ENCODE results near the gene WWC1. TPM values are rescaled to one million over a fixed set of nuclear protein-coding genes. Genes with fewer than 3 reads are reported as not detected.
"Not testable (repeated sequence)": the region's sequence is repeated elsewhere in the genome, so short reads cannot be mapped to it uniquely, and the experiment has no call there.

The WWC1 gene
- total RNA-seq, 1 donor from 2014 or later = 0.33 TPM

DNA sequence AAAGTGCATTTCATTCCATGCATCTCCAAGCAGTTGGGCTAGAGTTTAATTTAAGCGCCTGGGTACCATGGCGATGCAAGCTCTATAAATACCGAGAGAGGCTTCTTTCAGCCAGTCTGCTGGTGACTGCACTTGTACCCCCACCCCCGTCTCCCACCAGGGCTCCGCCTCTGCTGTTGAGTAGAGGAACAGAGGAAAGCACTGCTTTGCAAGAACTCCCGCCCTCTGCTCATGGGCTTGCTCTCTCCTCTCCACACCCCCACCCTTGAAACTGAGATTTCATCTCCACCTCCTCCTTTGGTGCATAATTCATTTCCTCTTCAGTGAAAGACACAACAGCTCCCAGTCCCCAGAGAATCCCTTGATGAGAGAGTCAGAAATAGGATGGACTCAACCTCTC is 5.1 kb upstream of the WWC1 start:
- DNase-seq (ENCODE audit: low read depth, low spot score) = no peak

DNA sequence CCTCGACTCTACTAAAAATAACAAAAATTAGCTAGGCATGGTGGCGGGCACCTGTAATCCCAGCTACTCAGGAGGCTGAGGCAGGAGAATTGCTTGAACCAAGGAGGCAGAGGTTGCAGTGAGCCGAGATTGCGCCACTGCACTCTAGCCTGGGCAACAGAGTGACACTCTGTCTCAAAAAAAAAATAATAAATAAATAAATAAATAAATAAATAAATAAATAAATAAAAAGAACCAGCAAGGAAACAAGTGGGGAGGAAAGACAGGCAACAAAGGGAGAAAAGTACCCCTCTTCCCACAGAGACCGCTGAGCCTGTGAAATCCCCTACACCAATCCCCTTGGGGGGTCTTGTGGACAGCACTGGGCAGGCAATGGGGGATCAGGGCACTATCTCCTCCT is 4.6 kb upstream of the WWC1 start:
- DNase-seq (ENCODE audit: low read depth, low spot score) = not testable (repeated sequence)

DNA sequence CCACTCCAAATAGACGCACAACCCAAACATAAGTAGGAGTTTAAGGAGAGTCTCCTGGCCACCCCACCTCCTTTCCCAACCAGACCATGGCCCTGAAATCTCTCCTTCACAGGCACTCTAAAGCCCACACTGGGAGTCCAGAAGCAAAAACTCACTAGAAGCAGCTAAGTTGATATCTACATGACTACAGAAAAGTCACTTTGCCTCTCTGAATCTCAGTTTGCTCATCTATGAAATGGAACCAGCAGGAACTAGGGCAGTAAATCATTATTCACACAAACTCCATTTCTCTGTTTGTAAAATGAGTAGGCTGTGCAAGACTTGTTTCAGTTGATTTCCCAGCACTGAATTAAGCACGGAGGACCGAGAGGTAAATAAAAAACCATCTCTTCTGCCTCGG is 4.1 kb upstream of the WWC1 start:
- no peak for DNase-seq (ENCODE audit: low read depth, low spot score)

DNA sequence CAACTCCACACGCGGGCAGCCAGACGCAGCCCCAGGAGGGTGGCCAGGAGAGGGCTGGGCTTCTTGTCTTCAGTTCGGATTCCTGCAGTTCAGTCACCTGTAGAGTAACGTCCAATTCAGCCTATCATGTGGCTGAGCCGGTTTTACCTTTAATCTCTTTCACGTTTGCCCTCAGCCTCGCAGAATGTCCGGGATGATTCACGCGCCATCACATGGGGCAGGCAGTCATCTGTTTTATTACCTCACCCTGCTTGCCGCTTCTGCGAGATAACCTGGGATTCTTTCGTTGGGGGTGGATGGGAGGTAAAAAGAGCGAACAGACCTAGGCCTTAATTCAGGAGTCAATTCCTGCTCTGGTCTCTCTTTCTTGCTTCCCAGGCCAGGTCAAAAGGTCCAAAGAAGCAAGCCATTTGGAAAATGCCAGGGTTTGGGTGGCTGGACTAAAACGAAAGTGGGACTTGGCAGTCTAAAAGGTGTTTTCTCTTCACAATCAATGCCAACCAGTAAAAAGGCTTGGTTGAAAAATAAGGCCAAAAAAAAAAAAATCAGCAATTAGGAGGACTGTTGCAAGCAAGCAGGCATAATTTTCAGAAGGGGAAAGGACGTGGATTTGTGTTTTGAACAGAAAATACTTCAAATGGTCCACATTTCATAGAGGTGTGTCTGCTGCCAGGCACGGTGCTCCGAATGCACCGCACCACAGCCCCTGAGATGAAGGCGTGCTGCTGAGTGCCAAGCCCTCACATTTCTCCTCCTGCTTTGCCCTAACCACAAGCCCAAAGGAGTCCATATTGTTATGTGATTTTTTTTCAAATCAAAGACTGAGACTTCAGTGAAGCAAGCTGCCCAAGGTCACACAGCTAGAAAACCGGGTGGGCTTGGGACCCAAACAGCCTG is 2.8 kb upstream of the WWC1 start:
- DNase-seq (ENCODE audit: low read depth, low spot score) = no peak

DNA sequence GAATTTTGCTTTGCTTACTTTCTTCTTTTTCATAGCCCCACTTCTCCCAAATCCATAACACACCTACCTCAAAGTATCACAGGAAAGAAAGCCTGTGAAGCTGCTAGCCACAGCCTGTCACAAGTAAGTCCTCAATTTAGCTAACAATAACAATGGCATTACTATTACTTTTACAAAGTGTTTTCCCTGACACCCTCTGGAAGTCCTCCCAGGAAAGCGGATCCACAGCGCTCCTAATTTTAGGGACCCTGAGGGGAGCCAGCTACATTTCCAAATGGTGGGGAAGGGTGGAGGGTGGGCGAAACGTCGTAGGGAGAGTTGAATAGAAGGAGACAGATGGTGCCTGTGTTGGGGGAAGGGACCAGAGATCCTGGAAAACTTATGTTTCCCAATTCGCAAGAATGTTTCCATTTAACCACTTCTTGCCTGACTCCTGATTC is 523 bp upstream of the WWC1 start:
- DNase-seq (ENCODE audit: low read depth, low spot score) = no peak

DNA sequence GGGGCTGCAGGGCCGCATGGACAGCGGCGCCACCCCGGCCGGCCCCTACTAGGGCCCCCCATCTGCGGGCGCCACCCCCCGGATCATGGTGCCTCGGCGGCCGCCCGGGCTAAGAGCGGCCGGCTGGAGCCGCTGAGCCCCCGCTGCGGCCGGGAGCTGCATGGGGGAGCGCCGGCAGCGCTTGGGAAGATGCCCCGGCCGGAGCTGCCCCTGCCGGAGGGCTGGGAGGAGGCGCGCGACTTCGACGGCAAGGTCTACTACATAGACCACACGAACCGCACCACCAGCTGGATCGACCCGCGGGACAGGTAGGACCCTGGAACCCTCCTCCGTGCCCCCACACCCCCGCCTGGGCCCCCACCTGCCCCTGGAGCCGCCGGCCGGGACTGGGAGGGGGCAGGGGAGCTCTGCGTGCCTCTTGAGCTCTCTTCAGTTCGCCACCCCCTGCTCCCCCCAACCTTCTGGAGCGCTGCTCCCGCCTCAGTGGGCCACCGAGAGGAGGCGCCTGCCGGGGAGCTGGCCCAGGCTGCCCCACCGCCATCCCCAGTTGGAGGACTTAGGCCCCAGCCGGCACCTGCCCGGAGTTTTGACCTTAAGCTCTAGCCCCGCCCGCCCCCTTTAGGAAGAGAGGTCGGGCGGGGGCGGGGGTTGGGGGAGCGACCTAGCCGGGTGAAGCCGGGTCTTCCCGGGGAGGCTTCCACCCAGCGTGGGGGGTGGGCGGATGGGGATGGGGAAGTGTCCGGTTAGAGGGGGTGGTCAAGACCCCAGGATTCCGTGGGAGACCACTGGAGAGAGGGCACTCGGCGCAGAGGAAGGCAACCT is 730 bp downstream of the WWC1 start:
- no peak for DNase-seq (ENCODE audit: low read depth, low spot score)

DNA sequence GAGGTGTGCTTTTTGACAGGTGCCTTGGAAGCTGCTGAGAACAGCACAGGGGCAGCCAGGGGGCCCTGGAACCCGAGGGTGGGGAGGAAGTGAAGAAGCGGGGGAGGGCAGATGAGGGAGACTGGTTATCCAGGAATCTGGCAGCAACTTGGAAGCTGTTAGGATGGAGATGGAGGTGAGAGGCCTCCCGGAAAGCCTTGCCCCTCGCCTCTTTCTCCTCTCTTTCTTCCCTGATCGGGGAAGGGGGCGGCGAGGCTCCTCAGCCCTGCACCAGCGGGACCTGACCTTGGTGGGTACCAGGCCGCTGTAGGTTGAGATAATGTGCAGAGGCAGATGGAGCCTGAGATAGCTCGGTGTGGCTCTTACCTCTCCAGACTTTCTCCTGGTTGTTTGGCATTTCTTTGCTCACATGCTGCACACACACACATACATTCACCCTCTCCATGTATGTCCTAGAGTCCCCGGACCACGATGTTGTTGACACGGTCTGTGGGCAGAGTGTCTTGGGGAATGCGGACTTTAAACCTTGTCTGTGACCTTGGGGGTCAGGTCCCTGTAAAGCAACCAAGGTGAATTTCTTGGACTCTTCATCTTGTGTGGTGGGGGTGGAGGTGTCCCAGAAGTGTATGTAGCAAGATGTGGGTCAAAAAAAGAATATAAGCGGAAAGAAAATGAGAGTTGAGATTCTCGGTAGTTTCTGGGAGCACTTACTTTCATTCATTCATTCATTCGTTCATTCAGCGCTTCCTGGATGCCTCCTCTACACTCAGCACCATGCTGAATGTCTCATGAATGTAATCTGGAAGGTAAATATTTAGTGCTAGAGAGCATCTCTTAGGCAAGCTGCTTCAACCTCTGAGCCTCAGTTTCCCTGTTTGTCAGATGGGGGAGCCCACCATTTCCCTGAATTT is 1.6 kb downstream of the WWC1 start:
- no peak for DNase-seq (ENCODE audit: low read depth, low spot score)

DNA sequence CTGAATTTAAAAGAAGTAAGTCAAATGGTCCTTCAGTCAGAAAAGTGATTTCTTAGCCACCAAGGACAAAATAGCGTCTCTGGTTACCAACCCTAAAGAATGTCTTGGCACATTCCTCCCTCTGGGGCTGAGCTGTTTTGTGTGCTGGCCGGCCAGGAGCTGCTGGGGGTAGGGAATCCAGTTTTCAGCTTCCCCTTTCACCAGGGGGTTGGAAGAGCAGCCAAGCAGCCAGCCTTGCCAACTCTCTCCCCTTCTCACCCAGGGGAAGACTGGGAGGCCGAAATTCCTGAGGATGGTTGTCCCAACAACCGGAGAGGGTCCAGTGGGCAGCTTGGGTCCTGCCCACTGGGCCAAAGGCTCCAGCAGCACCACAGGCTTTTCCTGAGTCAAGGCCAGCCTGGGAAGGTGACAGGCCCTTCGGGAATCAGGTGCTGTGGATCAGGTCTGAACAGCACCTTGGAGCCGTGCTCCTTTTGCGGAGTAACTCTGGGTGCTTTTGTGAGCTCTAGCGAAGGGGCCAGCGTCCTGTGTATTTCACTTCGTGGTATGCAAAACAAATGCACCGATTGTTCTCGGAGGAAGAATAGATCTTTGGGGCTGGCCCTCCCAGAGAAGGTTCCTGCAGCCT is 4.2 kb downstream of the WWC1 start:
- DNase-seq (ENCODE audit: low read depth, low spot score) = no peak

DNA sequence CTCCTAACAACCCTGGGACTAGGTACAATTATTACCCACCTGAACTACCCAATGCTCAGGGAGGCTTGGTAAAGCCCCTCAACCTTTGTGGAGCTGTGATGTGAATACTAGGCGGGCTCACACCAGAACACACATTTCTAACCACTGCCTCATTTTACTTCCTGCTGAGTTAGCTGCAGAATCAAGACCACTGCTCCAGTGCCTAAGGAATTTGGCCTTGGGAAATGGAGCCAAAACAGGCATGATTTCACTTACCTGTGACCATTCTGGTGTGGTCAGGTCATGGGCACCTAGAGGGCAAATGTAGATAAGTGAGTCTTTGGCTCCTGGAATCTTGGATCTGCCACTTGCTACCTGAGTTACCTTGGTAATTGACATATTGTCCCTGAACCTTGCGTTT is 5.2 kb downstream of the WWC1 start:
- no peak for DNase-seq (ENCODE audit: low read depth, low spot score)

DNA sequence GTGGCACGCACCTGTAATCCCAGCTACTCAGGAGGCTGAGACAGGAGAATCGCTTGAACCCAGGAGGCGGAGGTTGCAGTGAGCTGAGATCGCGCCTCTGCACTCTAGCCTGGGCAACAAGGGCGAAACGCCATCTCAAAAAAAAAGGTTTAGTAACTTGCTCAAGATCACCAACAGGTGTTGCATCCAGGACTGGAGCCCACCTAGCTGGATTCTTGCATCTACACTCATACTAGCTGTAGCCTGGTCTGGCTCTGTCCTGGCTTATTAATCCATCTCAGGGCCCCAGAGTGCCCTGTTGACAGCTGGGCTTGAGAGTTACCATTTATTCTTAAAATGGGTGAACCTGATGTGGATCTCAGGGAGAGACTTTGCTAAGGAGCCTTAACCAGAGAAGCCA is 7.5 kb downstream of the WWC1 start:
- no peak for DNase-seq (ENCODE audit: low read depth, low spot score)

DNA sequence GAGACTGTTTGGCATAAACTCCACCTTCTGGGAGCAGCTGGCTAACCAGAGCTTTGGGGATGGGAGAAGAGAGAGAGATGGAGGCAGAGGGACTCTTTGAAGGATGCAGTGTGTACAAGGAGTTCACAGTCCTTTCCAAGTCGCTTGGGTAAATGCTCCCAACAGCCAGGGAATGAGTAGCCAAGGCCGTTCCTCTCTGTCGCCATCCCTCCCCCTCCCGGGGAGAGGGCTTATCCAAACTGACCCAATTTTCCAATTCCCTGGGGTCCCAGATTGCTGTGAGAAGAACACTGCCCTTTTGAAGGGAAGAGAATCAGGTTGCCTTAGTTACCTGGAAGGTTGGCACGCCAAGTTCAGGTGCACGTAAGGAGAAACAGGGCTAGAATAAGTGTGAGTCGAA is 7.9 kb downstream of the WWC1 start:
- no peak for DNase-seq (ENCODE audit: low read depth, low spot score)

DNA sequence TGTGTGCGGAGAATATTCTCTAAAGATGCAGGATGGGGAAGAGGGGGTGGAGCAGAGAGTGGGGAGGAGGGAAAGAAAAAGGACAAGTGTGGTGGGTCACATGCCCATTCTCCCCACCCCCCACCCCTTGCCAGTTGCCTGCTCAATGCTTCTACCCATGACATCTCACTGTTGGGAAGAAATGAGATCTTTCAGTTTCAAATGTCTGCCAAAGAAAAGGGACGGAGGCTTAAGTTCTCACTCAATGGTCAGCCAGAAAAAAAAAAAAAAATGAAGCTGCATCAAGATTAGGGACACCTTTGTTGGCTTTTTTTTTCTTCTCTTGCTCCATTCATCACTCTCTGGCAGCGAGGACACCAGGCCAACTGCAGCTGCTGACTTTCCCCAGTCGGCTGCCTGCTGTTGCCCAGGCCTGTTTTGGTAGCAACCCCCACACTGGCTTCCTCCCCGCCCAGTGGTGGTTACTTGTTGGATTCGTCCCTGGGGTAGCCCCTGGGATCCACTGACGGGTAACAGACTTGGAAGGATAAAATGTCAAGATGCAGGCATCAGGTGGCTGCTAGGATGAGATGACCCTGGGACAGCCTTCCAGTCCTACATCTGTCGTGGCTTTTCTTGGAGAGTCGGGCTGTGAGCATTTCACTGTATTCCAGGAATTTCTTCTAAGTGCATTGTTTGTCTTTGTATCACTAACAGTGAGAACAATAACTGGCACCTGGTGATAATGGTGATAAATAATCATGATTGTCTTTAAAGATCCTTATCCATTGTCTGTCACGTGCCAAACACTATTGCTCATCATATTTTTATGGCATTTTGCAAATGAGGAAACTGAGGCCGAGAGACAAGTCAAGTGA is 9.1 kb downstream of the WWC1 start:
- no peak for DNase-seq (ENCODE audit: low read depth, low spot score)

DNA sequence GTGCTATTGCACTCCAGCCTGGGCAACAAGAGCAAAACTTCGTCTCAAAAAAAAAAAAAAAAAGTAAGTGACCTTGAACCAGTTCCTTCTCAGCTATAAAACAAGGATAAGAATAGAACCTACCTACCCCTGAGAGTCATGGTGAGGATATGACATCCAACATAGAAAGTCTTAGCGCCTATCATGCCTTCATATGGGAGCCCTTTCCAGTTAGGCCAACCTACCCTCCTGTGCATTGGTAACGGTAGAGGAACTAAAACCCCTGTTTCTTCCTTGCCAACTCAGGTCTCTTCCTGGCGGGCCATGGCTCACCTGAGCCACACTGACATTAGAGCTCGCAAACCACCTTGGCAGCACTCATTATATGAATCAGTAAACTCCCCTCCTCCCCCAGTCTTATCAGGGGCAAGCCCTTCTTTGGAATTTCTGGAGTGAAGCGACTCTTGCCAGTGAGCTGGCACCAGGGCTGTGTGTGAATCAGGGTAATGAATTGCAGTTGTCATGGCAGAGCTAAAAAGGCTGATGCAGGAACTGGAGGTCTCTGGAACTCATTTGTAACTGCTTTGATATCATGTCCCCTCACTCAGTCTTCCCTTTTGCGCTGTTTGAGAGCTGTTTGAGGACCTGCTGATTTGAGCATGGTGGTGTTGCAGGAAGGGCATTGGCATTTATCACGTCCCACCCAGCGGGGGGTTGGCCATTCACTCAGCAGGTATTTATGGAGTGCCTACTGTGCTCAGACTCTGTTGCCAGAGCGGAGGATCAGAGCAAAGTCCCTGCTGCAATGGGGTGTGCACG is 10.3 kb downstream of the WWC1 start:
- DNase-seq (ENCODE audit: low read depth, low spot score) = no peak

DNA sequence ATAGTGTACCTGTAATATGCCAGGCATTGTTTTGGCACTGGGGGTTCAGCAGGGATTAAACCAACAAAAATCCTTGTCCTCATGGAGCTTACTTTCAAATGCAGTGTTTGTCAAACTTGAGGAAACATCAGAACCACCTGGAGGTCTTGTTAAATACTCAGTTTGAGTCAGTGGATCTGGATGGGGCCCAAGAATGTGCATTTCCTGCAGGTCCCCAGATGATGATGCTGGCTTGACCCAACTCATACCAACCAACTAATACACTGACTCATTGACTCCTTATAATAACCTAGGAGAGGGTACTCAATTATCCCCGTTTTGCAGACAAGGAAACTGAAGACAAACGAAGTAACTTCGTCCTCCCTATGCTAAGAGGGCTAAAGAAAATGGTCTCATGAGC is 11.3 kb downstream of the WWC1 start:
- no peak for DNase-seq (ENCODE audit: low read depth, low spot score)

DNA sequence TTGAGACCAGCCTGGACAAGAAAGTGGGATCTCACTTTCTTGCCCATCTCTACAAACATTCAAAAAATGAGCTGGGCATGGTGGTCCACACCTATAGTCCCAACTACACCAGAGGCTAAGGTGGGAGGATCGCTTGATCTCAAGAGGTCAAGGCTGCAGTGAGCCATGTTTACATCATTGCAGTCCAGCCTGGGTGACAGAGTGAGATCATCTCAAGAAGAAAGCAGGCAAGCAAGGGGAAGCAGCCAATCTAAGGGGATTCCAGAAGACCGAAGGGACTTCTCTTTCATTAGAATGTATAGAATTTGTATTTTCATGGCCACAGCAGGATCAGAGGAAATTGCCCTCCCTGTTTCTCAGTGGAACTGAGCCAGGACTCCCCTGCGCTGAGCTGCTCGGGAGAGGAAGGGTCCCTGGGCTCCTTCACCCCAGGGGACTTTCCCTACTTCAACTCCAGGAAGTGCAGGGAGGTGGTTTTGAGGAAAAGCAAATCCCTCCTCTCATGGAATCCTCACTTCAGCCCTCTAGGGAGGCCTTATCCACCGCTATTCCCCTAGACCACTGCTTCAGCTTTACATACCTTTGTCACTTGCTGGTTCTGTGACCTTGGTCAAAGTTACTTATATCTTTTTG is 12.1 kb downstream of the WWC1 start:
- no peak for DNase-seq (ENCODE audit: low read depth, low spot score)

DNA sequence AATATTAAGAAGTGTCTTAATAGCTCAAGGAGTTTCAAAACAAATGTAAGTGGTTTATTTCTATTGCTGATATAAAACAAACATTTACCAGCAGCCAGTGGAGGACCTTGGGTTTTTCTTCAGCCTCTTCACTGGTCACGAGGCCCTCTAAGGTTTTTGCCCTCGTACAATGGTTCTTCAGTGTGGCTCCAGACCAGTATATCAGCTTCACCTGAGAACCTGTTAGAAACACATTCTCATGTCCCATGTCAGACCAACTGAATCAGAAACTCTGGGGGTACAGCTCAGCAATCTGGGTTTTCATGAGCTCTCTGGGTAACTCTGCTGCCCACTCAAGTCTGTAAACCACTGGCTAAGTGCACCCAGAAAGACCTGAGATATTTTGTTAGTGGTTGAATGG is 12.9 kb downstream of the WWC1 start:
- DNase-seq (ENCODE audit: low read depth, low spot score) = no peak

DNA sequence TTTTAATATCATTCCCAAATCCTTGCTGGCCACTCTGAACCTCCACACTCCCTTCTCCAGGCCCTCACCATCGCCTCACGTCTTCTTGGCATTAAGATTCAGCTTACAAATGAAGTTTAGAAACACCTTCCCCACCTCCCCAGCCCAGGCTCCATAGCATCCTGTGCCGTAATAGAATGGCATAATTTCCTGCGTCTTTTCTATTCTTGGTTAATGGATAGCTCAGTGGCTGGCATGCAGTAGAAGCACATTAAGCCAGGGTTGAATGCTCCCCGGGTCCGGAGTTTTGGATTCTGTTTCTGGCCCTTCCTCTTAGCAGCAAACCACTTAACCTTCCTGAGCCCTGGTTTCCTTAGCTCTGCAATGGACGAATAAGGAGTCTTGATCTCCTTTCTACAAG is 13.8 kb downstream of the WWC1 start:
- no peak for DNase-seq (ENCODE audit: low read depth, low spot score)

DNA sequence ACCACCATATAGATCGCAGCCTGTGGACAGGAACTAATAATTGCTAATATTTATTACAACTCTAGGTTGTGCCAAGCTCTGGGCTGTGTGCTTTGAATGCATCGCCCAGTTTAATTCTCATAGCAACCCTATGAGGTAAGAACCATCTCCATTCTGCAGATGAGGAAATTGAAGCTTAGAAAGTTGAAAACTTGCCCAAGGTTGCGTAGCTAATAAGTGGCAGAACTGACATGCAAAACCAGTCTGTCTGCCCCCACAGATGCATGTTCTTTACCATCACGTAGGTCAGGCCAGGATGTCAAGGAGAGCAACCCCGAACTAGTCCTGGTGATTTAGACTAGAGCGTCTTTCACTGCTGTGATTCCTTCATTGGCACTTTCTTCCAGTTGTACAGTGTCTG is 15.6 kb downstream of the WWC1 start:
- DNase-seq (ENCODE audit: low read depth, low spot score) = no peak

All from pulmonary artery endothelial cell (primary cell).